Measurements from ENCODE around the gene RNASE12.
A peak's percentile ranks its signal among the peaks of the same experiment; 100 is the strongest.
"Not testable (repeated sequence)": the region's sequence is repeated elsewhere in the genome, so short reads cannot be mapped to it uniquely, and the experiment has no call there.

RNASE12 gene

GRCh38 chr14:20591235-20591634 is at the start of gene RNASE12:
RNASE12 (minus strand) TSS chr14:20591376; CDS start chr14:20590723, 653 bp downstream.
- no peak for DNase-seq (ENCODE audit: low read depth)

- peak; percentile 48 for DNase-seq (ENCODE audit: low read depth)
These were observed 41.9 kb upstream of the RNASE12 start for GRCh38 chr14:20632831-20633691.

- DNase-seq (ENCODE audit: low read depth): no peak
These were observed 41.3 kb upstream of the RNASE12 start for GRCh38 chr14:20632448-20632830.

GRCh38 chr14:20631880-20632389 is 40.8 kb upstream of the RNASE12 start:
- no peak for DNase-seq (ENCODE audit: low read depth)

GRCh38 chr14:20631023-20631879 is 40.1 kb upstream of the RNASE12 start:
- DNase-seq (ENCODE audit: low read depth): no peak

GRCh38 chr14:20630340-20631022 is 39.3 kb upstream of the RNASE12 start:
- no peak for DNase-seq (ENCODE audit: low read depth)

- DNase-seq (ENCODE audit: low read depth): no peak
These were observed 37.1 kb upstream of the RNASE12 start for GRCh38 chr14:20628063-20628854.

- DNase-seq (ENCODE audit: low read depth): no peak
These were observed 36.3 kb upstream of the RNASE12 start for GRCh38 chr14:20627346-20628027.

- no peak for DNase-seq (ENCODE audit: low read depth)
These were observed 35.1 kb upstream of the RNASE12 start for GRCh38 chr14:20626274-20626673.

GRCh38 chr14:20624495-20625070 is 33.4 kb upstream of the RNASE12 start:
- DNase-seq (ENCODE audit: low read depth): no peak

- no peak for DNase-seq (ENCODE audit: low read depth)
These were observed 32.6 kb upstream of the RNASE12 start for GRCh38 chr14:20623798-20624197.

- no peak for DNase-seq (ENCODE audit: low read depth)
These were observed 31.7 kb upstream of the RNASE12 start for GRCh38 chr14:20622816-20623291.

- DNase-seq (ENCODE audit: low read depth): no peak
These were observed 29.8 kb upstream of the RNASE12 start for GRCh38 chr14:20620798-20621478.

- DNase-seq (ENCODE audit: low read depth): not testable (repeated sequence)
These were observed 28.5 kb upstream of the RNASE12 start for GRCh38 chr14:20619688-20620087.

- no peak for DNase-seq (ENCODE audit: low read depth)
These were observed 27.1 kb upstream of the RNASE12 start for GRCh38 chr14:20618271-20618749.

GRCh38 chr14:20617138-20618003 is 26.2 kb upstream of the RNASE12 start:
- no peak for DNase-seq (ENCODE audit: low read depth)

GRCh38 chr14:20615996-20616395 is 24.8 kb upstream of the RNASE12 start:
- no peak for DNase-seq (ENCODE audit: low read depth)

GRCh38 chr14:20614038-20614840 is 23.1 kb upstream of the RNASE12 start:
- DNase-seq (ENCODE audit: low read depth): no peak
